Stimulated activated CD8-positive, alpha-beta memory T cell treated with anti-CD3 and anti-CD28 coated beads, Interleukin-4, amount 100 ng/mL, for 4 hours (primary cell): ENCODE results near the gene KLHL25.

Source experiments
- DNase-seq, 2 donors: peaks; one replicate each; pipeline ENCODE4 v3.0.0-alpha.2; 2020; ENCODE audit warnings: low read depth in 2 of 2, low spot score in 1 of 2

Gene KLHL25

GRCh38 chr15:85777250-85778106 is 17.2 kb downstream of the KLHL25 start:
- no peak for DNase-seq

GRCh38 chr15:85773970-85774369 is 20.8 kb downstream of the KLHL25 start:
- no peak for DNase-seq

GRCh38 chr15:85773249-85773648 is 21.5 kb downstream of the KLHL25 start:
- DNase-seq: no peak

- DNase-seq: no peak
Measured at GRCh38 chr15:85772668-85773067, 22.1 kb downstream of the KLHL25 start.

GRCh38 chr15:85771781-85772445 is 22.8 kb downstream of the KLHL25 start:
- DNase-seq: no peak

- no peak for DNase-seq
Measured at GRCh38 chr15:85771271-85771670, 23.5 kb downstream of the KLHL25 start.

- no peak for DNase-seq
Measured at GRCh38 chr15:85770096-85771041, 24.4 kb downstream of the KLHL25 start.

GRCh38 chr15:85769182-85769900 is 25.4 kb downstream of the KLHL25 start:
- no peak for DNase-seq

GRCh38 chr15:85768595-85769168 is 26.0 kb downstream of the KLHL25 start:
- no peak for DNase-seq

GRCh38 chr15:85767785-85768529 is 26.8 kb downstream of the KLHL25 start:
- DNase-seq: no peak

- no peak for DNase-seq
Measured at GRCh38 chr15:85766001-85766831, 28.5 kb downstream of the KLHL25 start.

- no peak for DNase-seq
Measured at GRCh38 chr15:85764649-85765277, 30.0 kb downstream of the KLHL25 start.

- no peak for DNase-seq
Measured at GRCh38 chr15:85763673-85764633, 30.8 kb downstream of the KLHL25 start.

GRCh38 chr15:85763157-85763556 is 31.6 kb downstream of the KLHL25 start:
- DNase-seq: no peak

- no peak for DNase-seq
Measured at GRCh38 chr15:85762756-85763127, 32.0 kb downstream of the KLHL25 start.

GRCh38 chr15:85762039-85762755 is 32.5 kb downstream of the KLHL25 start:
- DNase-seq: no peak

- DNase-seq: no peak
Measured at GRCh38 chr15:85761635-85762034, 33.1 kb downstream of the KLHL25 start.
